Keratinocyte (primary cell): Measurements from ENCODE around the gene FAM53B.

Source experiments
- EZH2 ChIP-seq: IDR thresholded peaks from one replicate; pipeline ENCODE4 v1.6.1; 2012; ENCODE audit warnings: inconsistent platforms, mild to moderate bottlenecking, low read length, moderate library complexity
- TF ChIP-seq, protein P1 (sequence below), 3 experiments: IDR thresholded peaks in 1 of 3; conservative IDR thresholded peaks in 1 of 3; optimal IDR thresholded peaks in 1 of 3; 2 replicates in 2 of 3; 3 replicates in 1 of 3; pipeline versions ENCODE3 to v1.5.1; 2011; ENCODE audit warnings: low read length in 3 of 3, mild to moderate bottlenecking in 3 of 3, moderate library complexity in 2 of 3, control low read depth in 1 of 3, inconsistent platforms in 1 of 3; ENCODE audit not compliant: insufficient read depth in 2 of 3; ENCODE audit errors: extremely low read depth in 1 of 3

DNA sequence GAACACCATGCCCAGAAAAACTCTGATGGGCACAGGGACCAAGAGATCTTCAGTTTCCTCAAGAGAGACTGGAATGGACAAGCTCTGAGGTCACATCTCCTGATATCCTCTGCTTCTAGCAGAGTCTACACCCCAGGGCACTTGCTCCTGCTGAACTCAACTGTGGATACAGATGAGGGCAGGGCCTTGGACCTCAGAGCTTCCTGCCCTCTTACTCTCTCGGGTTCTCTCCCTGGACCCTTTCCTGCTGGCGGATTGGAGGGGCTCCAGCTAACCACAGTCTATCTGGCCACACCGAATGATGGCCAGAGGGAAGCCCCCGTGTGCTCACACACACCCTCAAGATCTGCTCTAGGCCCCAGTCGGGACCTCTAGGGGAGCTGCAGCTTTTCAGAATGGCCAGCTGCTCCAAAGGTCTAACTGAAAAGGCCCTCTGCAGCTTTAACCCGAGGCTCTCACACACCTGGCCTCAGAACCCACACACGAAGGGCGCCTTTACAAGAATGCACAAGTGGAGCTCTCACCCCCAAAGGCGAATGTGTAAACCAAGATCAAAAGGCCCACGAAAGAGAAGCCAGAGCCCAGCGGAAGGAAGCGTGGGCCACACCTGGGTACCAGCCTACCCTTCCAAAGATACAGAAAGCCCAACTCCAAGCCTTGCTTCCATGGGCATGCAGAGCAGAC lies 65.5 kb downstream of the FAM53B start:
- TF ChIP-seq, protein P1, sequence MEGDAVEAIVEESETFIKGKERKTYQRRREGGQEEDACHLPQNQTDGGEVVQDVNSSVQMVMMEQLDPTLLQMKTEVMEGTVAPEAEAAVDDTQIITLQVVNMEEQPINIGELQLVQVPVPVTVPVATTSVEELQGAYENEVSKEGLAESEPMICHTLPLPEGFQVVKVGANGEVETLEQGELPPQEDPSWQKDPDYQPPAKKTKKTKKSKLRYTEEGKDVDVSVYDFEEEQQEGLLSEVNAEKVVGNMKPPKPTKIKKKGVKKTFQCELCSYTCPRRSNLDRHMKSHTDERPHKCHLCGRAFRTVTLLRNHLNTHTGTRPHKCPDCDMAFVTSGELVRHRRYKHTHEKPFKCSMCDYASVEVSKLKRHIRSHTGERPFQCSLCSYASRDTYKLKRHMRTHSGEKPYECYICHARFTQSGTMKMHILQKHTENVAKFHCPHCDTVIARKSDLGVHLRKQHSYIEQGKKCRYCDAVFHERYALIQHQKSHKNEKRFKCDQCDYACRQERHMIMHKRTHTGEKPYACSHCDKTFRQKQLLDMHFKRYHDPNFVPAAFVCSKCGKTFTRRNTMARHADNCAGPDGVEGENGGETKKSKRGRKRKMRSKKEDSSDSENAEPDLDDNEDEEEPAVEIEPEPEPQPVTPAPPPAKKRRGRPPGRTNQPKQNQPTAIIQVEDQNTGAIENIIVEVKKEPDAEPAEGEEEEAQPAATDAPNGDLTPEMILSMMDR (optimal IDR thresholded peaks at IDR 0.05 in 1 of 3, IDR thresholded peaks at IDR 0.05 in 1 of 3, conservative IDR thresholded peaks at IDR 0.05 in 1 of 3; ENCODE audit: extremely low read depth in 1 of 3, insufficient read depth in 2 of 3, low read length in 3 of 3): no peak
- TF ChIP-seq EZH2: no peak
